Upper lobe of left lung (tissue), 6 donors: ENCODE data around the gene TTC34. TPM values are rescaled to one million over a fixed set of nuclear protein-coding genes. Genes with fewer than 3 reads are reported as not detected.

ENCODE experiments used
- ATAC-seq, 2 donors: fragments of 200-7000 bp; cut with Tn5 transposase; one replicate each; pipeline ENCODE4 v1.9.1; 2022; ENCODE audit warnings: mild to moderate bottlenecking in 2 of 2, moderate library complexity in 2 of 2; ENCODE audit not compliant: low FRiP score in 2 of 2
- DNase-seq, 2 donors: peaks; one replicate each; pipeline ENCODE4 v3.0.0-alpha.2; 2019 to 2020
- H3K27ac ChIP-seq, 4 donors: fragments of 200-600 bp; sonication (generic); one replicate each; pipeline ENCODE4 v1.5.1; 2016 to 2019
- H3K27me3 ChIP-seq, 4 donors: fragments of 200-600 bp; sonication (generic); one replicate each; pipeline ENCODE4 v1.5.1; 2017 to 2019
- H3K36me3 ChIP-seq, 4 donors: fragments of 200-600 bp; sonication (generic); one replicate each; pipeline ENCODE4 v1.5.1; 2016 to 2019
- H3K4me1 ChIP-seq, 4 donors: fragments of 200-600 bp; sonication (generic); one replicate each; pipeline ENCODE4 v1.5.1; 2018 to 2019
- H3K4me3 ChIP-seq, 4 donors: fragments of 200-600 bp; sonication (generic); one replicate each; pipeline ENCODE4 v1.5.1; 2017 to 2019; ENCODE audit warnings: mild to moderate bottlenecking in 2 of 4, moderate library complexity in 1 of 4
- H3K9me3 ChIP-seq, 4 donors: fragments of 200-600 bp; sonication (generic); one replicate each; pipeline ENCODE4 v1.5.1; 2018 to 2019
- CTCF ChIP-seq, 6 experiments: fragments of 450-650 bp in 4 of 6; fragments of 200-600 bp in 2 of 6; sonication (generic) in 2 of 6; IDR thresholded peaks; one replicate each; pipeline ENCODE4 v1.5.1; 2016 to 2019; ENCODE audit warnings: antibody characterized with exemption in 6 of 6
- EP300 ChIP-seq, 4 donors: sonication (generic); formaldehyde crosslinking; IDR thresholded peaks; one replicate each; pipeline ENCODE4 v1.5.1; 2017; ENCODE audit warnings: antibody characterized with exemption in 4 of 4, control low read depth in 2 of 4
- POLR2A ChIP-seq, 4 donors: fragments of 450-650 bp; IDR thresholded peaks; one replicate each; pipeline ENCODE4 v1.5.1; 2016 to 2017; ENCODE audit warnings: antibody characterized with exemption in 4 of 4, mild to moderate bottlenecking in 2 of 4
- POLR2AphosphoS5 ChIP-seq, 2 donors: sonication (generic); formaldehyde crosslinking; IDR thresholded peaks; one replicate each; pipeline ENCODE4 v1.5.1; 2017; ENCODE audit warnings: antibody characterized with exemption in 2 of 2
- WGBS, 2 donors: methylation state at CpG; one replicate each; pipeline ENCODE4 v1.1.5; 2017 to 2018; 5-methylcytosine and 5-hydroxymethylcytosine counted together
- total RNA-seq, 6 donors: library from RNA; depleted of rRNA in 4 of 6; stranded (reverse); fragments of >200 nt in 4 of 6; gene quantifications; one replicate each; pipeline versions ENCODE4 v1.1.0 to v1.2.1, GENCODE V29; 2016 to 2021
- donor health status: DM: no; HTN: no; CAD: no; lungs with moderate emphysema.
- donor health status: DM: no; HTN: yes; CAD: no; lungs with severe emphysema.

Gene TTC34
- total RNA-seq, result 1 to 10 TPM in 5 of 6 donors, under 1 TPM in 1; 0.76 to 4.2 (median 2.1) TPM

GRCh38 chr1:2801535-2802291 is at the start of gene TTC34:
Gene TTC34 (minus strand): TSS chr1:2801693. CDS start chr1:2800827, 866 bp downstream.
- no peaks in the 10 kb centered on the region for H3K9me3 ChIP-seq
- no peaks in the 10 kb centered on the region for H3K36me3 ChIP-seq
- peak in 1 of 2 donors; percentile 86 for DNase-seq
- no peak within 1 kb of the TSS for H3K4me3 ChIP-seq
- no peak within 1 kb of the TSS for H3K27ac ChIP-seq
- WGBS, 2 donors, result 0 to 45% methylated on average over 1 to 21 of the region's 21 CpGs
- no peaks in the 10 kb centered on the region for H3K27me3 ChIP-seq
- TF ChIP-seq POLR2A (IDR thresholded peaks at IDR 0.05) (no peak), CTCF (IDR thresholded peaks at IDR 0.05) (peak in 5 of 6 experiments; percentile 12 to 55 (median 32))
- peaks cover 0 to 6% (median 0%) of the 10 kb centered on the region in 4 donors for H3K4me1 ChIP-seq
- peak; percentile 22 to 28 for ATAC-seq

GRCh38 chr1:2850502-2850901 is 49.0 kb upstream of the TTC34 start:
- 62 to 72% methylated on average over 14 to 17 of the region's 17 CpGs for WGBS, 2 donors
- Histone ChIP-seq H3K4me1 (no peaks in the 10 kb centered on the region), H3K4me3 (no peak overlapping the region), H3K27ac (no peak overlapping the region), H3K27me3 (peaks cover 0 to 5% (median 0%) of the 10 kb centered on the region in 4 donors), H3K9me3 (no peaks in the 10 kb centered on the region), H3K36me3 (no peaks in the 10 kb centered on the region)
- TF ChIP-seq POLR2AphosphoS5 (IDR thresholded peaks at IDR 0.05) (no peak), EP300 (IDR thresholded peaks at IDR 0.05) (no peak), CTCF (IDR thresholded peaks at IDR 0.05) (no peak), POLR2A (IDR thresholded peaks at IDR 0.05) (no peak)
- peak in 1 of 2 donors; percentile 27 for DNase-seq
- ATAC-seq, result no peak

GRCh38 chr1:2848006-2848670 is 46.6 kb upstream of the TTC34 start:
- peak in 1 of 2 donors; percentile 35 for ATAC-seq

More at GRCh38 chr1:2848006-2848670, 46.6 kb upstream of the TTC34 start:
- DNase-seq, result peak in 1 of 2 donors; percentile 63
- Histone ChIP-seq H3K4me3 (no peak overlapping the region), H3K36me3 (no peaks in the 10 kb centered on the region), H3K27ac (no peak overlapping the region), H3K9me3 (peaks cover 0 to 8% (median 0%) of the 10 kb centered on the region in 4 donors), H3K4me1 (no peaks in the 10 kb centered on the region), H3K27me3 (peaks cover 0 to 5% (median 0%) of the 10 kb centered on the region in 4 donors)
- no peak for TF ChIP-seq CTCF (IDR thresholded peaks at IDR 0.05)
- no peak for TF ChIP-seq EP300 (IDR thresholded peaks at IDR 0.05)
- no peak for TF ChIP-seq POLR2AphosphoS5 (IDR thresholded peaks at IDR 0.05)
- TF ChIP-seq POLR2A (IDR thresholded peaks at IDR 0.05), result no peak
- WGBS, 2 donors, result 85% methylated on average over 13 to 14 of the region's 16 CpGs
